Smooth muscle cell (in vitro differentiated cells): Measurements from ENCODE around the gene MYLK2. TPM values are rescaled to one million over a fixed set of nuclear protein-coding genes. Genes with fewer than 3 reads are reported as not detected.

Experiments used
- DNase-seq: peaks from one replicate; lab custom pipeline; 2025; ENCODE audit not compliant: unreplicated experiment; lab: John Stamatoyannopoulos, UW
- H2AFZ ChIP-seq: fragments of 200-600 bp; sonication (generic); 2 replicates; pipeline ENCODE4 v1.6.0; 2016; ENCODE audit warnings: antibody characterized with exemption, low read depth, mild to moderate bottlenecking
- H3F3A ChIP-seq: fragments of 200-600 bp; sonication (generic); 2 replicates; pipeline ENCODE4 v1.6.0; 2017; ENCODE audit warnings: antibody characterized with exemption, low read depth
- H3K27ac ChIP-seq: fragments of 200-600 bp; sonication (generic); 2 replicates; pipeline ENCODE4 v1.5.1; 2016; ENCODE audit warnings: low read depth, mild to moderate bottlenecking
- H3K27me3 ChIP-seq: fragments of 200-600 bp; sonication (generic); 2 replicates; pipeline ENCODE4 v1.6.1; 2016; ENCODE audit warnings: low read depth, mild to moderate bottlenecking
- H3K36me3 ChIP-seq: fragments of 200-600 bp; sonication (generic); 2 replicates; pipeline ENCODE4 v1.5.1; 2016; ENCODE audit warnings: low read depth
- H3K4me1 ChIP-seq: fragments of 200-600 bp; sonication (generic); 2 replicates; pipeline ENCODE4 v1.5.1; 2016; ENCODE audit warnings: low read depth
- H3K4me2 ChIP-seq: fragments of 200-600 bp; sonication (generic); 2 replicates; pipeline ENCODE4 v1.6.0; 2016; ENCODE audit warnings: mild to moderate bottlenecking
- H3K4me3 ChIP-seq: fragments of 200-600 bp; sonication (generic); 2 replicates; pipeline ENCODE4 v1.5.1; 2016; ENCODE audit warnings: mild to moderate bottlenecking
- H3K79me2 ChIP-seq: fragments of 200-600 bp; sonication (generic); 2 replicates; pipeline ENCODE4 v1.6.0; 2016; ENCODE audit warnings: low read depth, mild to moderate bottlenecking
- H3K9ac ChIP-seq: fragments of 200-600 bp; sonication (generic); 2 replicates; pipeline ENCODE4 v1.6.0; 2016; ENCODE audit warnings: low read depth
- H3K9me3 ChIP-seq: fragments of 200-600 bp; sonication (generic); replicated peaks from 2 replicates; pipeline ENCODE4 v1.5.1; 2016; ENCODE audit warnings: low read depth
- H4K20me1 ChIP-seq: fragments of 200-600 bp; sonication (generic); 2 replicates; pipeline ENCODE4 v1.6.0; 2016; ENCODE audit warnings: low read depth
- WGBS: methylation state at CpG from one replicate; pipeline ENCODE4 v1.1.7; 2016; ENCODE audit warnings: low lambda C conversion rate; 5-methylcytosine and 5-hydroxymethylcytosine counted together
- polyA plus RNA-seq: library from polyadenylated mRNA; unstranded; fragments of >200 nt; fragmentation: Nextera tagmentation; extraction: Ambion mirVana; gene quantifications from 2 replicates; pipeline ENCODE4 v1.2.1, GENCODE V29; 2016
- total RNA-seq: library from RNA; depleted of rRNA; stranded (reverse); fragments of >200 nt; gene quantifications from 2 replicates; pipeline ENCODE4 v1.2.3, GENCODE V29; 2014
- TF ChIP-seq, protein P1 (sequence below): fragments of 200-600 bp; sonication (generic); IDR thresholded peaks from 2 replicates; pipeline ENCODE4 v1.5.1; 2017; ENCODE audit warnings: borderline replicate concordance, mild to moderate bottlenecking, antibody characterized with exemption; ENCODE audit not compliant: insufficient read depth, poor library complexity, severe bottlenecking

MYLK2 gene
- total and polyA plus RNA-seq, 2 experiments from 2014 or later: 0.09 to 0.22 TPM

DNA sequence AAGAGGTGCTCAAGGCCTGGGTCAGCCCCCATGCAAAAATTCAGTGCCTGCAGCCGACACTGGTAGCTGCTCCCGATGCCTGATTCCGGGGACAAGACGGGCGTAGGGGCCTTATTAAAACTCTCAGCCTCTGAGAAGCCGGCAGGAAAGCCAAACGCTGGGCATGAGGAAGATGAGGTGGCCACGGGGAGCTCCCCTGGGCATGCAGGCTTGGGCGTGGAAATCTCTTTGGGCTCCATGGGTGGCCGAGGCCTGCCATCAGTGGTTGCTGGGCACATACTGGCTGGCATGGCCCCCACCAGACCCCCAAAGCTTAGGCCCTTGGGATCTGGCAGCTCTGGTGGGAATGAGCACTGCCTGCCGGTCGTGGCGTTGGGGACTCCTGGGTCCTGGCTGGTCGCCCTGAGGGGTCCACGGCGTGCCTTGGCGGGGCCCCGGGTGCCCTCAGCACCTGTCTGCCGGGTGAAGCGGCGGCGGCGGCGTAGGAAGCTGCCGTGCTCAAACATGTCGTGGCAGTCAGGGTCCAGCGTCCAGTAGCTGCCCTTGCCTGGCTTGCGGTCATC, 25.7 kb downstream of the MYLK2 start:
- Histone ChIP-seq H4K20me1 (no peaks in the 10 kb centered on the region), H3K4me1 (peaks cover 38% of the 10 kb centered on the region), H3K36me3 (no peaks in the 10 kb centered on the region), H2AFZ (no peak overlapping the region), H3K27ac (no peak overlapping the region), H3K27me3 (peaks cover 15% of the 10 kb centered on the region), H3F3A (peaks cover 4% of the 10 kb centered on the region), H3K4me3 (no peak overlapping the region), H3K9ac (no peak overlapping the region), H3K79me2 (no peaks in the 10 kb centered on the region), H3K4me2 (peak overlapping the region; percentile 6), H3K9me3 (no peaks in the 10 kb centered on the region)
- WGBS: 96% methylated on average over 28 of the region's 28 CpGs
- DNase-seq: no peak
- TF ChIP-seq, protein P1, sequence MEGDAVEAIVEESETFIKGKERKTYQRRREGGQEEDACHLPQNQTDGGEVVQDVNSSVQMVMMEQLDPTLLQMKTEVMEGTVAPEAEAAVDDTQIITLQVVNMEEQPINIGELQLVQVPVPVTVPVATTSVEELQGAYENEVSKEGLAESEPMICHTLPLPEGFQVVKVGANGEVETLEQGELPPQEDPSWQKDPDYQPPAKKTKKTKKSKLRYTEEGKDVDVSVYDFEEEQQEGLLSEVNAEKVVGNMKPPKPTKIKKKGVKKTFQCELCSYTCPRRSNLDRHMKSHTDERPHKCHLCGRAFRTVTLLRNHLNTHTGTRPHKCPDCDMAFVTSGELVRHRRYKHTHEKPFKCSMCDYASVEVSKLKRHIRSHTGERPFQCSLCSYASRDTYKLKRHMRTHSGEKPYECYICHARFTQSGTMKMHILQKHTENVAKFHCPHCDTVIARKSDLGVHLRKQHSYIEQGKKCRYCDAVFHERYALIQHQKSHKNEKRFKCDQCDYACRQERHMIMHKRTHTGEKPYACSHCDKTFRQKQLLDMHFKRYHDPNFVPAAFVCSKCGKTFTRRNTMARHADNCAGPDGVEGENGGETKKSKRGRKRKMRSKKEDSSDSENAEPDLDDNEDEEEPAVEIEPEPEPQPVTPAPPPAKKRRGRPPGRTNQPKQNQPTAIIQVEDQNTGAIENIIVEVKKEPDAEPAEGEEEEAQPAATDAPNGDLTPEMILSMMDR: no peak

DNA sequence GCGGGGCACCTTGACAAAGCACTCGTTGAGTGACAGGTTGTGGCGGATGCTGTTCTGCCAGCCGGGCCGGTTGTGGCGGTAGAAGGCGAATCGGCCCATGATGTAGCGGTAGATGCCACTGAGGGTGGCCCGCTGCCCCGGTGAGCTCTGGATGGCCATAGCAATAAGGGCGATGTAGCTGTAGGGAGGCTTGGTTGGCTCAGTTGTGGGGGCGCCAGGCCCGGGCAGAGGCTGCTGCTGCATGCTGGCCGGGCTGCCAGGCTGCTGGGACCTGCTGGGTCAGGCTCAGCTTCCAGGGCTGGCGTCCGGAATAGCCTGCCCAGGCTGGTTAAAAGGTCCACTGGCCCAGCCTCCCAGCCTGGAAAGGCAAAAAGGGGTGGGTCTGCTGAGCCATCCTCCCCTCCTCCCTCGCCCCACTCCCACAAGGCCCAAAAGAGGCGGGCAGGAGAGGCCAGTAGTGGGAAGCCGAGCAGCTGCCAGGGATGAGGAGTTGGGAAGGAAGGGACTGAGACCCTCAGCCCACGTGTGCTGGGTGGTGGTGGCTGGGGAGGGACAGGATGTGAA, 26.2 kb downstream of the MYLK2 start, which contains the start of gene FOXS1:
FOXS1 (minus strand) TSS at position 305 of the 564 bp plus-strand sequence; CDS start at position 243, 62 bp downstream.
- H3K9me3 ChIP-seq: no peaks in the 10 kb centered on the region
- no peaks in the 10 kb centered on the region for H3K36me3 ChIP-seq
- peak within 1 kb of the TSS; percentile 2 for H2AFZ ChIP-seq
- peaks cover 38% of the 10 kb centered on the region for H3K4me1 ChIP-seq
- TF ChIP-seq, protein P1: no peak
- H3K27me3 ChIP-seq: peaks cover 20% of the 10 kb centered on the region
- H3K4me3 ChIP-seq: no peak within 1 kb of the TSS
- DNase-seq: no peak
- no peak within 1 kb of the TSS for H3K27ac ChIP-seq
- H3F3A ChIP-seq: peaks cover 4% of the 10 kb centered on the region
- WGBS: 61% methylated on average over 21 of the region's 21 CpGs
- H3K9ac ChIP-seq: no peak within 1 kb of the TSS
- H3K4me2 ChIP-seq: peak within 1 kb of the TSS; percentile 6
- no peaks in the 10 kb centered on the region for H3K79me2 ChIP-seq
- H4K20me1 ChIP-seq: no peaks in the 10 kb centered on the region

DNA sequence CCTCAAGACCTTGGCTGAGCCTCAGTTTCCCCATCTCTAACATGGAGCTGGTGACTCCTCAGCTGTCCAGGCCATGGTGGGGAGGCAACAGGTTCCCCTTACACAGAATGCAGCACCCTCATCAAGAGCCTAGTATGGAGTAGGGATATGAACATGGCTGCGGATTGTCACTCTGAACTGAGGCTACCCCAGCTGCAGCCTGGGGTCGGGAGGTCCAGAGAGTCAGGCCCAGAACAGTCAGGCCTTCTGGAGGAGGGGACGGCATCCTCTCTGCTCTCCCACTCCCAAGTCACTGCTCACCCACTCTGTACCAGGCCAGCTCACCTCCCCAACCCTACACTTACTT, 27.6 kb downstream of the MYLK2 start:
- TF ChIP-seq, protein P1: no peak
- Histone ChIP-seq H3K9ac (no peak overlapping the region), H3K4me1 (peaks cover 33% of the 10 kb centered on the region), H3K79me2 (no peaks in the 10 kb centered on the region), H3K36me3 (no peaks in the 10 kb centered on the region), H3K9me3 (no peaks in the 10 kb centered on the region), H3K4me2 (no peak overlapping the region), H2AFZ (no peak overlapping the region), H3K27ac (no peak overlapping the region), H3F3A (peaks cover 4% of the 10 kb centered on the region), H4K20me1 (no peaks in the 10 kb centered on the region), H3K27me3 (peaks cover 33% of the 10 kb centered on the region), H3K4me3 (no peak overlapping the region)
- WGBS: 74% methylated on average over 3 of the region's 3 CpGs
- DNase-seq: no peak
